Gastrocnemius medialis (tissue), 4 donors: ENCODE results near the gene TRA2B. TPM values are rescaled to one million over a fixed set of nuclear protein-coding genes. Genes with fewer than 3 reads are reported as not detected.

Experiments used
- ATAC-seq, 2 donors: fragments of 150-250 bp; one replicate each; pipeline ENCODE4 v1.9.1; 2016
- DNase-seq, 2 donors: peaks; one replicate each; pipeline ENCODE4 v3.0.0-alpha.2; 2019
- H3K27ac ChIP-seq, 4 donors: fragments of 200-600 bp; sonication (generic); 1 replicate in 1 of 4; 2 replicates in 3 of 4; pipeline ENCODE4 v1.5.1; 2016 to 2018; ENCODE audit warnings: mild to moderate bottlenecking in 2 of 4, moderate library complexity in 1 of 4
- H3K27me3 ChIP-seq, 3 donors: fragments of 200-600 bp; sonication (generic) in 2 of 3; 1 replicate in 1 of 3; 2 replicates in 2 of 3; pipeline versions ENCODE4 v1.5.1 to v1.6.0; 2016 to 2019; ENCODE audit warnings: mild to moderate bottlenecking in 1 of 3, moderate library complexity in 1 of 3
- H3K36me3 ChIP-seq, 2 donors: fragments of 200-600 bp; sonication (generic) in 1 of 2; one replicate each; pipeline ENCODE4 v1.5.1; 2017 to 2018
- H3K4me1 ChIP-seq, 2 donors: fragments of 200-600 bp; sonication (generic) in 1 of 2; one replicate each; pipeline ENCODE4 v1.5.1; 2016 to 2017; ENCODE audit warnings: mild to moderate bottlenecking in 2 of 2
- H3K4me3 ChIP-seq, 4 donors: fragments of 200-600 bp; sonication (generic) in 3 of 4; 1 replicate in 1 of 4; 2 replicates in 3 of 4; pipeline ENCODE4 v1.5.1; 2016 to 2019; ENCODE audit warnings: mild to moderate bottlenecking in 2 of 4
- H3K9me3 ChIP-seq, 3 donors: fragments of 200-600 bp; sonication (generic) in 2 of 3; 1 replicate in 1 of 3; 2 replicates in 2 of 3; pipeline ENCODE4 v1.5.1; 2016 to 2019
- CTCF ChIP-seq, 5 experiments: fragments of 450-650 bp in 3 of 5; fragments of 200-600 bp in 2 of 5; sonication (generic) in 2 of 5; IDR thresholded peaks in 4 of 5; conservative IDR thresholded peaks in 1 of 5; 1 replicate in 4 of 5; 2 replicates in 1 of 5; pipeline ENCODE4 v1.5.1; 2016 to 2019; ENCODE audit warnings: antibody characterized with exemption in 5 of 5, mild to moderate bottlenecking in 3 of 5, moderate library complexity in 3 of 5
- POLR2A ChIP-seq, 2 donors: fragments of 450-650 bp; IDR thresholded peaks; one replicate each; pipeline ENCODE4 v1.6.1; 2017; ENCODE audit warnings: antibody characterized with exemption in 2 of 2, mild to moderate bottlenecking in 2 of 2, moderate library complexity in 2 of 2
- in situ Hi-C, 4 donors: fragments of 200-750 bp; cut with MboI; loops; one replicate each; pipeline versions ENCODE4 v1.15.0 to v1.8.0; 2017; ENCODE audit warnings: low sequenced_read_pairs in 4 of 4
- intact Hi-C: fragments of 100-400 bp; cut with DNase I; formaldehyde crosslinking; loops from one replicate; pipeline ENCODE4 v1.15.1; 2023; ENCODE audit warnings: low total_unique reads
- total RNA-seq, 4 donors: library from RNA; depleted of rRNA; stranded (reverse); fragments of >200 nt; gene quantifications; one replicate each; pipeline versions ENCODE4 v1.1.0 to v1.2.3, GENCODE V29; 2016

The TRA2B gene
- total RNA-seq, 4 donors from 2014 or later = 57.5 to 234 (median 65.1) TPM

DNA sequence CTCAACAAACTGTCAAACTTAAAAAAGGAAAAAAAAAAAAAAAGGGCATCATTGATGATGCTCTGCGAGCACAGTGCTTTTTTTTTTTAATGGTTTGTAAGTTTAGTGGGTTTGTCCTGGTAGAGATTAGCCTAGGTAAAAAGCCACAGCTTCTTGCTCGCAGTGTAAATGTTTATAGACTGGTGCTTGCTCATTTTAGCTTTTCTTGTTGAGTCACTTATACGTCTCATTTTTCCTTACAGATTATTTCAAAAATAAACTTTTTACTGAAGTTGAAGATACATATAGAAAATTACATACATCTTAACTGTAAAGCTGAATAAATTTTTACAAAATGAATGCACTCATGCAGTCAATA is 16.5 kb upstream of the TRA2B start:
- no peak for ATAC-seq
- H3K4me1 ChIP-seq = no peaks in the 10 kb centered on the region
- no peak overlapping the region for H3K4me3 ChIP-seq
- intact Hi-C loops (no loop called here), in situ Hi-C loops (no loop called here)
- H3K9me3 ChIP-seq = no peaks in the 10 kb centered on the region
- TF ChIP-seq CTCF (IDR thresholded peaks at IDR 0.05 in 4 of 5, conservative IDR thresholded peaks at IDR 0.05 in 1 of 5) (no peak), POLR2A (IDR thresholded peaks at IDR 0.05) (no peak)
- H3K27me3 ChIP-seq = peaks cover 0 to 7% (median 0%) of the 10 kb centered on the region in 3 donors
- no peak for DNase-seq
- no peaks in the 10 kb centered on the region for H3K36me3 ChIP-seq
- no peak overlapping the region for H3K27ac ChIP-seq

DNA sequence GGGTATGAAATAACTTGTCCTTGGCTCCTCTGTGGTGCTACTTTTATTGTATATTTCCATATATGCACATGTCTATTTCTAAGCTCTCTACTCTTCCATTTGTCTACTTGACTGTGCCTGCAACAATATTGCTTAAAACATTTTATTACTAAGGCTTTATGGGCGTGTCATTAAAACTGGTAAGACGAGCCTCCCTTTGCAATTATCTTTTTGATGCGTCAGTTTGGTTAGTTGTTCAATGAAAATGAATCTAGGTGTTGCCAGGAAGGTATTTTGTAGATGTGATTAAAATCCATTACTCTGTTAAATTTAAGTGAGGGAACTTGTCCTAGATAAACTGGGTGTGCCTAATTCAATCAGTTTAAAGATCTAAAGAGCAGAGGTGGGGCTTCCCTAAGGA is 12.9 kb upstream of the TRA2B start:
- intact Hi-C loops = no loop called here
- Histone ChIP-seq H3K9me3 (no peaks in the 10 kb centered on the region), H3K4me1 (no peaks in the 10 kb centered on the region), H3K27me3 (peaks cover 0 to 7% (median 0%) of the 10 kb centered on the region in 3 donors), H3K36me3 (no peaks in the 10 kb centered on the region), H3K4me3 (no peak overlapping the region), H3K27ac (no peak overlapping the region)
- TF ChIP-seq POLR2A (IDR thresholded peaks at IDR 0.05) (no peak), CTCF (IDR thresholded peaks at IDR 0.05 in 4 of 5, conservative IDR thresholded peaks at IDR 0.05 in 1 of 5) (no peak)
- ATAC-seq (no peak), DNase-seq (no peak)
- in situ Hi-C loops = no loop called here

- H3K27me3 ChIP-seq = peaks cover 0 to 7% (median 0%) of the 10 kb centered on the region in 3 donors
- H3K4me3 ChIP-seq = no peak overlapping the region
- TF ChIP-seq CTCF (IDR thresholded peaks at IDR 0.05 in 4 of 5, conservative IDR thresholded peaks at IDR 0.05 in 1 of 5) = no peak
- TF ChIP-seq POLR2A (IDR thresholded peaks at IDR 0.05) = no peak
- no peak for ATAC-seq
- intact Hi-C loops = no loop called here
- no peaks in the 10 kb centered on the region for H3K9me3 ChIP-seq
- in situ Hi-C loops = loop anchor here in 3 of 4 donors (25.0 kb wide), 2 partner anchors 838 to 1763 kb away; partner anchors contain the start of genes EIF4A2 (in 3 of the 3) and RTP2 (in 1 of the 3)
- DNase-seq = no peak
- no peak overlapping the region for H3K27ac ChIP-seq
- no peaks in the 10 kb centered on the region for H3K4me1 ChIP-seq
- no peaks in the 10 kb centered on the region for H3K36me3 ChIP-seq
Measured at GRCh38 chr3:185949515-185949914, 11.7 kb upstream of the TRA2B start.

DNA sequence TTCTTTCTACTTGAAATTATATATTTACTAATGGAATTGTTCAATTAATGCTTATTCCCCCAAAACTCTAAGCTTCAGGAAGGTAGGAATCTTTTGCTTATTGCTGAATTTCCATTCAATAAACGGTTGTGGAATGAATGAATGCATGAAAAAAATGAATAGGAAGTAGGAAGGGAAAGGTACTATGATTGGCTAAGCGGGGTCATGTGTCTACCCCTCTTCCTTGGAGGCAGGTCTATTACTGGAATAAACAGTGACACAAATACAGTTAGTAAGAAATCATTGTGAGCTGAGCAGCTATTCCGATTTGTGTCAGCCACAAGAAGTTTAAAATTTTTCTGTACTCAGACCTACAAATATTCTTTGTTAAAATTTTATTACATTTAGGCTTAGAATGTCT is 10.5 kb upstream of the TRA2B start:
- Histone ChIP-seq H3K27ac (no peak overlapping the region), H3K36me3 (no peaks in the 10 kb centered on the region), H3K4me3 (no peak overlapping the region), H3K4me1 (peaks cover 2% of the 10 kb centered on the region in 2 donors), H3K27me3 (peaks cover 0 to 7% (median 0%) of the 10 kb centered on the region in 3 donors), H3K9me3 (no peaks in the 10 kb centered on the region)
- TF ChIP-seq CTCF (IDR thresholded peaks at IDR 0.05 in 4 of 5, conservative IDR thresholded peaks at IDR 0.05 in 1 of 5) (no peak), POLR2A (IDR thresholded peaks at IDR 0.05) (no peak)
- DNase-seq = no peak
- intact Hi-C loops (no loop called here), in situ Hi-C loops (loop anchor here in 3 of 4 donors (25.0 kb wide), 2 partner anchors 839 to 1764 kb away; partner anchors contain the start of genes EIF4A2 (in 3 of the 3) and RTP2 (in 1 of the 3))
- no peak for ATAC-seq

- Histone ChIP-seq H3K9me3 (no peaks in the 10 kb centered on the region), H3K27ac (peak overlapping the region in 2 of 4 donors; percentile 72 to 81), H3K36me3 (no peaks in the 10 kb centered on the region), H3K4me1 (peaks cover 10 to 11% of the 10 kb centered on the region in 2 donors), H3K27me3 (no peaks in the 10 kb centered on the region), H3K4me3 (no peak overlapping the region)
- DNase-seq = no peak
- intact Hi-C loops (loop anchor here (1.0 to 5.0 kb wide), 2 partner anchors 33 to 629 kb away; partner anchors contain the start of gene DNAJB11), in situ Hi-C loops (loop anchor here in 3 of 4 donors (25.0 kb wide), 2 partner anchors 844 to 1769 kb away; partner anchors contain the start of genes EIF4A2 (in 3 of the 3) and RTP2 (in 1 of the 3))
- TF ChIP-seq POLR2A (IDR thresholded peaks at IDR 0.05) (no peak), CTCF (IDR thresholded peaks at IDR 0.05 in 4 of 5, conservative IDR thresholded peaks at IDR 0.05 in 1 of 5) (peak in 1 of 5 experiments; percentile 10)
- ATAC-seq = no peak
Measured at GRCh38 chr3:185943760-185944106, 5.9 kb upstream of the TRA2B start.
